Neural cell (in vitro differentiated cells): ENCODE results near the gene ANKS1B. TPM values are rescaled to one million over a fixed set of nuclear protein-coding genes. Genes with fewer than 3 reads are reported as not detected.

Experiments used
- H2AFZ ChIP-seq: fragments of 200-600, 300-800 bp; sonication (generic), shearing (Covaris generic); 2 replicates; pipeline ENCODE4 v1.6.0; 2014; ENCODE audit warnings: low read depth, mild to moderate bottlenecking, antibody characterized with exemption, low read length, moderate library complexity
- H3F3A ChIP-seq: fragments of 200-600 bp; shearing (Covaris generic); 2 replicates; pipeline ENCODE4 v1.6.1; 2016; ENCODE audit warnings: mild to moderate bottlenecking, moderate library complexity, mixed read lengths, antibody characterized with exemption, low read length; ENCODE audit not compliant: insufficient read depth, poor library complexity, severe bottlenecking
- H3K27ac ChIP-seq: fragments of 200-600, 300-800 bp; sonication (generic), shearing (Covaris generic); 2 replicates; pipeline ENCODE4 v1.5.1; 2014; ENCODE audit warnings: mild to moderate bottlenecking, low read length, moderate library complexity
- H3K27me3 ChIP-seq: fragments of 300-800, 200-600 bp; sonication (generic), shearing (Covaris generic); 2 replicates; pipeline ENCODE4 v1.6.0; 2014; ENCODE audit warnings: mild to moderate bottlenecking, low read depth, low read length, moderate library complexity; ENCODE audit not compliant: insufficient read depth
- H3K36me3 ChIP-seq: fragments of 300-800, 200-600 bp; sonication (generic), shearing (Covaris generic); 2 replicates; pipeline ENCODE4 v1.5.1; 2014; ENCODE audit warnings: mild to moderate bottlenecking, antibody characterized with exemption, low read length, moderate library complexity; ENCODE audit not compliant: insufficient read depth
- H3K4me2 ChIP-seq: fragments of 300-800, 200-600 bp; sonication (generic), shearing (Covaris generic); 2 replicates; pipeline ENCODE4 v1.6.0; 2014; ENCODE audit warnings: mild to moderate bottlenecking, low read length
- H3K4me3 ChIP-seq: fragments of 300-800, 200-600 bp; sonication (generic), shearing (Covaris generic); 2 replicates; pipeline ENCODE4 v1.5.1; 2014; ENCODE audit warnings: mild to moderate bottlenecking, low read length, moderate library complexity
- H3K79me2 ChIP-seq: fragments of 200-600 bp; shearing (Covaris generic); replicated peaks from 2 replicates; pipeline ENCODE4 v1.6.0; 2014; ENCODE audit warnings: mild to moderate bottlenecking, low read length, moderate library complexity; ENCODE audit not compliant: insufficient read depth
- H3K9ac ChIP-seq: fragments of 300-800, 200-600 bp; sonication (generic), shearing (Covaris generic); 2 replicates; pipeline ENCODE4 v1.6.1; 2016; ENCODE audit warnings: mild to moderate bottlenecking, low read length, mixed read lengths
- H3K9me2 ChIP-seq: fragments of 200-600 bp; shearing (Covaris generic); 2 replicates; pipeline ENCODE4 v1.6.1; 2016; ENCODE audit warnings: mild to moderate bottlenecking, low read length, mixed read lengths; ENCODE audit not compliant: insufficient read depth
- H3K9me3 ChIP-seq: fragments of 200-600, 300-800 bp; sonication (generic), shearing (Covaris generic); 2 replicates; pipeline ENCODE4 v1.6.1; 2016; ENCODE audit warnings: mild to moderate bottlenecking, mixed run types, low read length, moderate library complexity, mixed read lengths
- H4K20me1 ChIP-seq: fragments of 200-600 bp; shearing (Covaris generic); 2 replicates; pipeline ENCODE4 v1.6.1; 2016; ENCODE audit warnings: mild to moderate bottlenecking, mixed run types; ENCODE audit not compliant: insufficient read depth
- EP300 ChIP-seq: fragments of 450-650 bp; conservative IDR thresholded peaks from 2 replicates; pipeline ENCODE4 v1.6.1; 2014; ENCODE audit warnings: antibody characterized with exemption, mild to moderate bottlenecking, moderate library complexity; ENCODE audit not compliant: poor library complexity, severe bottlenecking
- EZH2 ChIP-seq: fragments of 200-600, 300-800 bp; shearing (Covaris generic), sonication (generic); IDR thresholded peaks from 2 replicates; pipeline ENCODE4 v1.6.1; 2014; ENCODE audit warnings: antibody characterized with exemption, low read length, borderline replicate concordance, mild to moderate bottlenecking; ENCODE audit not compliant: insufficient read depth, poor library complexity, severe bottlenecking
- MXI1 ChIP-seq: fragments of 450-650 bp; conservative IDR thresholded peaks from 2 replicates; pipeline ENCODE4 v1.6.1; 2014; ENCODE audit warnings: antibody characterized with exemption, mild to moderate bottlenecking; ENCODE audit not compliant: poor library complexity, severe bottlenecking
- POLR2AphosphoS5 ChIP-seq: IDR thresholded peaks from 2 replicates; pipeline ENCODE4 v1.6.1; 2012
- RAD21 ChIP-seq: fragments of 450-650 bp; conservative IDR thresholded peaks from 2 replicates; pipeline ENCODE4 v1.6.1; 2014; ENCODE audit warnings: antibody characterized with exemption, mild to moderate bottlenecking, moderate library complexity
- SMC3 ChIP-seq: fragments of 450-650 bp; conservative IDR thresholded peaks from 2 replicates; pipeline ENCODE4 v1.6.1; 2014; ENCODE audit warnings: antibody characterized with exemption, mild to moderate bottlenecking, moderate library complexity; ENCODE audit not compliant: poor library complexity
- TAF1 ChIP-seq: IDR thresholded peaks from 2 replicates; pipeline ENCODE4 v1.6.1; 2012; ENCODE audit warnings: low read depth
- polyA plus RNA-seq: library from polyadenylated mRNA; depleted of rRNA; stranded (reverse); fragments of >200 nt; gene quantifications from 2 replicates; pipeline ENCODE4 v1.2.3, GENCODE V29; 2014
- TF ChIP-seq, protein P1 (sequence below): IDR thresholded peaks from 2 replicates; pipeline ENCODE4 v1.6.1; 2012; ENCODE audit warnings: borderline replicate concordance
- TF ChIP-seq, protein P2 (sequence below): fragments of 450-650 bp; IDR thresholded peaks from 2 replicates; pipeline ENCODE4 v1.5.1; 2014; ENCODE audit warnings: antibody characterized with exemption, mild to moderate bottlenecking, moderate library complexity; ENCODE audit not compliant: poor library complexity, severe bottlenecking

The ANKS1B gene
- polyA plus RNA-seq, 1 donor from 2014 or later: 65.6 TPM

GRCh38 chr12:99513066-99513465, 471.7 kb downstream of the ANKS1B start:
- Histone ChIP-seq H3K4me2 (no peak overlapping the region), H3K9ac (no peak overlapping the region), H3K79me2 (no peaks in the 10 kb centered on the region), H3K4me3 (no peak overlapping the region), H3F3A (no peaks in the 10 kb centered on the region), H3K27me3 (no peaks in the 10 kb centered on the region), H3K9me2 (no peaks in the 10 kb centered on the region), H3K36me3 (no peaks in the 10 kb centered on the region), H3K27ac (no peak overlapping the region), H2AFZ (no peak overlapping the region), H3K9me3 (no peaks in the 10 kb centered on the region), H4K20me1 (no peaks in the 10 kb centered on the region)
- no peak for TF ChIP-seq POLR2AphosphoS5
- TF ChIP-seq EZH2: no peak
- TF ChIP-seq, protein P1, sequence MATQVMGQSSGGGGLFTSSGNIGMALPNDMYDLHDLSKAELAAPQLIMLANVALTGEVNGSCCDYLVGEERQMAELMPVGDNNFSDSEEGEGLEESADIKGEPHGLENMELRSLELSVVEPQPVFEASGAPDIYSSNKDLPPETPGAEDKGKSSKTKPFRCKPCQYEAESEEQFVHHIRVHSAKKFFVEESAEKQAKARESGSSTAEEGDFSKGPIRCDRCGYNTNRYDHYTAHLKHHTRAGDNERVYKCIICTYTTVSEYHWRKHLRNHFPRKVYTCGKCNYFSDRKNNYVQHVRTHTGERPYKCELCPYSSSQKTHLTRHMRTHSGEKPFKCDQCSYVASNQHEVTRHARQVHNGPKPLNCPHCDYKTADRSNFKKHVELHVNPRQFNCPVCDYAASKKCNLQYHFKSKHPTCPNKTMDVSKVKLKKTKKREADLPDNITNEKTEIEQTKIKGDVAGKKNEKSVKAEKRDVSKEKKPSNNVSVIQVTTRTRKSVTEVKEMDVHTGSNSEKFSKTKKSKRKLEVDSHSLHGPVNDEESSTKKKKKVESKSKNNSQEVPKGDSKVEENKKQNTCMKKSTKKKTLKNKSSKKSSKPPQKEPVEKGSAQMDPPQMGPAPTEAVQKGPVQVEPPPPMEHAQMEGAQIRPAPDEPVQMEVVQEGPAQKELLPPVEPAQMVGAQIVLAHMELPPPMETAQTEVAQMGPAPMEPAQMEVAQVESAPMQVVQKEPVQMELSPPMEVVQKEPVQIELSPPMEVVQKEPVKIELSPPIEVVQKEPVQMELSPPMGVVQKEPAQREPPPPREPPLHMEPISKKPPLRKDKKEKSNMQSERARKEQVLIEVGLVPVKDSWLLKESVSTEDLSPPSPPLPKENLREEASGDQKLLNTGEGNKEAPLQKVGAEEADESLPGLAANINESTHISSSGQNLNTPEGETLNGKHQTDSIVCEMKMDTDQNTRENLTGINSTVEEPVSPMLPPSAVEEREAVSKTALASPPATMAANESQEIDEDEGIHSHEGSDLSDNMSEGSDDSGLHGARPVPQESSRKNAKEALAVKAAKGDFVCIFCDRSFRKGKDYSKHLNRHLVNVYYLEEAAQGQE: no peak
- TF ChIP-seq MXI1: no peak
- no peak for TF ChIP-seq EP300
- TF ChIP-seq, protein P2, sequence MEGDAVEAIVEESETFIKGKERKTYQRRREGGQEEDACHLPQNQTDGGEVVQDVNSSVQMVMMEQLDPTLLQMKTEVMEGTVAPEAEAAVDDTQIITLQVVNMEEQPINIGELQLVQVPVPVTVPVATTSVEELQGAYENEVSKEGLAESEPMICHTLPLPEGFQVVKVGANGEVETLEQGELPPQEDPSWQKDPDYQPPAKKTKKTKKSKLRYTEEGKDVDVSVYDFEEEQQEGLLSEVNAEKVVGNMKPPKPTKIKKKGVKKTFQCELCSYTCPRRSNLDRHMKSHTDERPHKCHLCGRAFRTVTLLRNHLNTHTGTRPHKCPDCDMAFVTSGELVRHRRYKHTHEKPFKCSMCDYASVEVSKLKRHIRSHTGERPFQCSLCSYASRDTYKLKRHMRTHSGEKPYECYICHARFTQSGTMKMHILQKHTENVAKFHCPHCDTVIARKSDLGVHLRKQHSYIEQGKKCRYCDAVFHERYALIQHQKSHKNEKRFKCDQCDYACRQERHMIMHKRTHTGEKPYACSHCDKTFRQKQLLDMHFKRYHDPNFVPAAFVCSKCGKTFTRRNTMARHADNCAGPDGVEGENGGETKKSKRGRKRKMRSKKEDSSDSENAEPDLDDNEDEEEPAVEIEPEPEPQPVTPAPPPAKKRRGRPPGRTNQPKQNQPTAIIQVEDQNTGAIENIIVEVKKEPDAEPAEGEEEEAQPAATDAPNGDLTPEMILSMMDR: no peak
- TF ChIP-seq TAF1: no peak
- no peak for TF ChIP-seq SMC3
- no peak for TF ChIP-seq RAD21

- Histone ChIP-seq H2AFZ (no peak overlapping the region), H3K9me3 (no peaks in the 10 kb centered on the region), H3K36me3 (no peaks in the 10 kb centered on the region), H3F3A (no peaks in the 10 kb centered on the region), H3K27me3 (no peaks in the 10 kb centered on the region), H3K27ac (no peak overlapping the region), H4K20me1 (no peaks in the 10 kb centered on the region), H3K9me2 (no peaks in the 10 kb centered on the region), H3K9ac (no peak overlapping the region), H3K4me2 (no peak overlapping the region), H3K79me2 (no peaks in the 10 kb centered on the region), H3K4me3 (no peak overlapping the region)
- no peak for TF ChIP-seq MXI1
- no peak for TF ChIP-seq RAD21
- TF ChIP-seq EP300: no peak
- no peak for TF ChIP-seq SMC3
- no peak for TF ChIP-seq TAF1
- no peak for TF ChIP-seq POLR2AphosphoS5
- TF ChIP-seq EZH2: no peak
- TF ChIP-seq, protein P1: no peak
- TF ChIP-seq, protein P2: no peak
These were observed 478.9 kb downstream of the ANKS1B start for GRCh38 chr12:99505805-99506204.
